Fibroblast of villous mesenchyme (primary cell): Measurements from ENCODE around the gene MGA. TPM values are rescaled to one million over a fixed set of nuclear protein-coding genes. Genes with fewer than 3 reads are reported as not detected.

Experiments
- DNase-seq: peaks from one replicate; pipeline ENCODE4 v3.0.0-alpha.2; 2010; ENCODE audit warnings: low read depth
- H3K4me3 ChIP-seq: 2 replicates; pipeline ENCODE4 v1.5.1; 2011; ENCODE audit warnings: low read depth, mild to moderate bottlenecking, low read length
- CTCF ChIP-seq: IDR thresholded peaks from 2 replicates; pipeline ENCODE4 v1.5.1; 2012; ENCODE audit warnings: low read depth, mild to moderate bottlenecking, low read length; ENCODE audit not compliant: insufficient read depth
- total RNA-seq: library from RNA; depleted of rRNA; stranded (reverse); fragments of >200 nt; gene quantifications from 2 replicates; pipeline ENCODE4 v1.2.3, GENCODE V29; 2012

MGA gene
- total RNA-seq, 1 donor: 41.5 TPM

DNA sequence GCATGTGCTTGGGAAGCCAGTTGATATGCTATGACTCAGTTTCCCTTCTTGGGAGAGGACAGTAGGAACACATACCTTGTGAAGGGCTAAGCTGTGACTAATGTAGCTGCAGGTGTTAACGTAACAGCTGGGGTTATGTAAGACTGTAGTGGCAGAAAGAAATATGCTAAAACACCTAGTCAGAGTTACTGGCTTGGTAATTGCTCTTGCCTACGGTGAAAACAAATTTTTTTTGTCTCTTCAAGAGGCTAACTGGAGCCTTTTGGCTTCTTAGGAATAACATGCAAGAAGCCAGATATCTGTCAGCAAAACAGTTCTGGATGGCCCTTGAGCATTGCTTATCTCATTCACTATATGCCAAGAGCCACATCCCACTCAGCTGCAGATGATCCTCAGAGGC, 115.4 kb downstream of the MGA start:
- no peak for TF ChIP-seq CTCF
- H3K4me3 ChIP-seq: peak overlapping the region; percentile 82
- DNase-seq: no peak

- DNase-seq: no peak
- H3K4me3 ChIP-seq: no peak overlapping the region
- TF ChIP-seq CTCF: no peak
Observed at GRCh38 chr15:41777421-41777973, 117.3 kb downstream of the MGA start.

DNA sequence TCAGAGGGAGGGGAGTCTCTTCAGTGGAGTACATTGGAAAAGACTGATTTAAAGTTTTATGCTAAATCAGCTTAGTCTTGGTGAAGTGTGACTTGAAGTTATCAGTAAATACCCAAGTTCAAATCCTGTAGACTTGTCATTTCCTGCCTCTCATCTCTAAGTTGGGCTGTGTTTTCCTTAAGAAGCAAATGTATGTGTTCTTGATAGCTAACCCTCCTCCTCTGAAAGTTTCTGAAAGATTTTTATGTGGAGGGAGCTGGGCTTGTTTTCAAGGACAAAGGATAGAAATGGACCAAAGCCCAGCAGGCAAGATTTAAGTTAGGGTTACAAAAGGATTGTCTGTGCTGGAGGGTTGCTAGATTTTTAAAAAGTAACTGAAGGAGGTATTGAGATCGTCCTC, 118.3 kb downstream of the MGA start:
- no peak overlapping the region for H3K4me3 ChIP-seq
- DNase-seq: no peak
- TF ChIP-seq CTCF: no peak

DNA sequence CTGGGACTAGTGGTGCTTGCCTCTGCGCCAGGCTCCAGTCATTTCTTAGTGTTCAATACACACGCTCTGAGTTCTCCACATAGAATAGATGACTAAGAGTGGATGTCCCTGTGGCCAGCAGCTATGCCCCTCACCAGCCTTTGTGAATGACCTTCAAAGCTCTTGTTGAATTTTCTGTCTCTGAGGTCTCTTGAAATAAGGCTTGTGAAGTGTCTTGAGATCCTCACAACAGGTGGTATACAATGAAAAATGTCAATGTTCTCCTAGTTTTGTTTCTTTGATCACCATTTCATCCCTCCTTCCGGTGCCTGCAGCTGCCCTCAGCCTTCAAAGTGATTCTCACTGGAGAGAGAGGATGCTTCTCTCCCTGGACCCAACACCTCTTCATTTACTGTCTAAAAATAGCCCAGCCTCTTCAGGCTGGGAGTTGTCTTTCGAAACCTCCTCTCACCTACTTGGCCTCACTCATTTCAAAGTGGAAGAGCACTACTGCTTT, 119.5 kb downstream of the MGA start:
- no peak for DNase-seq
- TF ChIP-seq CTCF: no peak
- no peak overlapping the region for H3K4me3 ChIP-seq

DNA sequence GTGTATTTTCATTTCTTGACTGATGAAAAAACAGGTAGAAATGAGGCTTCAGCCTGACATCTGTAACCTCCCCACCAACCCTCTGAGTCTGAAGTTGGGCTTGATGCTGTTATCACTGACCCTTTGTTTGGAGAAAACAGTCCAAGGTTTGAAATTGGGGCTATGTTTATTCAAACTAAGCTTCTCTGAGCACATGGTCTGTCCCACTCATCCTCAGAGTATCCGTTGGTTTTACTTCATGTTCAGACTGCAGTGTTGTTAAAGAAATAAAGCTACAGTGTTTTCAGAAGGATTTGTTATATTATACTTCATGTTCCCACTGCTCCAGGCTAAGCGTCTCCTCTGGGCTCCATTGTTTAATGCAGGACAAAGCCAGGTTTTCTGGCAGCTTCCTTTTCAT, 120.1 kb downstream of the MGA start:
- TF ChIP-seq CTCF: no peak
- DNase-seq: peak; percentile 61
- H3K4me3 ChIP-seq: no peak overlapping the region

GRCh38 chr15:41780727-41781126, 120.5 kb downstream of the MGA start:
- no peak for DNase-seq
- no peak for TF ChIP-seq CTCF
- H3K4me3 ChIP-seq: no peak overlapping the region
